ENCODE measurements around the gene FES.

DNA sequence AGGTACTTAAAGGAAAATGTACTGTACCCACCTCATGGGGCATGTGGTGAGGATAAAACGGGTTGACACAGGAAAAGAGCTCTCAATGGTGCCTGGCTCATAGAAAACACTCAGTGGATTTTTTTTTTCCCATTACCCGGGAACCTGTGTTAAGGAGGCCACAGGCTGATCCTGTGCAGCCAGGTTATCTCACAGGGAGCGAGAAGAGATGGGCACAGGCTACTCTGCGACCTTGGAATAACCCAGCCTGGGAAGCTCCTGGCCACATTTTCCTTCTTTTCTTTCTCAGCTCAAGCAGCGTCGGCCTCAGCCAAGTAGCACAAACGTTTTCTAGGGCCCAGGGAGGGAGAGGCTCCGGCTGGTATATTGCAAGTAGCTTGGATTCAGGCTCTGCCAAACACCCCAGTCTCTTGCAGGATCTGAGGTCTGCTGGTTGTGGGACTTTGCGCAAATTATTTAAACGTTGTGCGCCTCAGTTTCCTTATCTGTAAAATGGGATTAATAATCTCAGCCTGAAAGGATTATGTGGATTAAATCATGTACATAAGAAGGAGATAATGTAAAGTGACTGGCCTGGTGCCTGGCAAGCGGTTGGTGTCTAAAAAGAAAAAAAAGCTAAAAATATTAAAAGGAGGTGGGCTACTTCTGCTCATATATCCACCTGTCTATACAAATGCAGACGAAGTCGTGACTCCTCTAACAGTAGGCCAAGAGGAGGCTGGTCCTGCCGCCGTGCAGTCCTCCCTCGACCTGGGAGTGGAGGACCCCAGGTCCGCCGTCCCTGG is 13.8 kb upstream of the FES start:
- TF ChIP-seq, protein P1, sequence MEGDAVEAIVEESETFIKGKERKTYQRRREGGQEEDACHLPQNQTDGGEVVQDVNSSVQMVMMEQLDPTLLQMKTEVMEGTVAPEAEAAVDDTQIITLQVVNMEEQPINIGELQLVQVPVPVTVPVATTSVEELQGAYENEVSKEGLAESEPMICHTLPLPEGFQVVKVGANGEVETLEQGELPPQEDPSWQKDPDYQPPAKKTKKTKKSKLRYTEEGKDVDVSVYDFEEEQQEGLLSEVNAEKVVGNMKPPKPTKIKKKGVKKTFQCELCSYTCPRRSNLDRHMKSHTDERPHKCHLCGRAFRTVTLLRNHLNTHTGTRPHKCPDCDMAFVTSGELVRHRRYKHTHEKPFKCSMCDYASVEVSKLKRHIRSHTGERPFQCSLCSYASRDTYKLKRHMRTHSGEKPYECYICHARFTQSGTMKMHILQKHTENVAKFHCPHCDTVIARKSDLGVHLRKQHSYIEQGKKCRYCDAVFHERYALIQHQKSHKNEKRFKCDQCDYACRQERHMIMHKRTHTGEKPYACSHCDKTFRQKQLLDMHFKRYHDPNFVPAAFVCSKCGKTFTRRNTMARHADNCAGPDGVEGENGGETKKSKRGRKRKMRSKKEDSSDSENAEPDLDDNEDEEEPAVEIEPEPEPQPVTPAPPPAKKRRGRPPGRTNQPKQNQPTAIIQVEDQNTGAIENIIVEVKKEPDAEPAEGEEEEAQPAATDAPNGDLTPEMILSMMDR (IDR thresholded peaks at IDR 0.05): no peak
- TF ChIP-seq POLR2A (IDR thresholded peaks at IDR 0.05): no peak

Data from tibial nerve (tissue), 3 donors.